Mesenchymal stem cell (in vitro differentiated cells and primary cell): Measurements from ENCODE around the gene LPCAT1.

Experiments
- DNase-seq: peaks from one replicate; pipeline ENCODE4 v3.0.0-alpha.2; 2013
- H2AFZ ChIP-seq: one replicate; pipeline ENCODE4 v1.6.1; 2013; ENCODE audit warnings: low read depth, mild to moderate bottlenecking, control low read depth, inconsistent platforms, low read length, moderate library complexity
- H2AK5ac ChIP-seq: 2 replicates; pipeline ENCODE4 v1.6.1; 2013; ENCODE audit warnings: low read length, moderate library complexity, mild to moderate bottlenecking, inconsistent platforms; ENCODE audit not compliant: severe bottlenecking
- H2BK120ac ChIP-seq: one replicate; pipeline ENCODE4 v1.6.1; 2013; ENCODE audit warnings: low read depth, mild to moderate bottlenecking, inconsistent platforms, low read length, moderate library complexity
- H2BK12ac ChIP-seq, 2 experiments: one replicate each; pipeline ENCODE4 v1.6.1; 2013; ENCODE audit warnings: inconsistent platforms in 2 of 2, low read length in 2 of 2, mild to moderate bottlenecking in 2 of 2, moderate library complexity in 2 of 2, control low read depth in 1 of 2
- H2BK15ac ChIP-seq: one replicate; pipeline ENCODE4 v1.6.1; 2013; ENCODE audit warnings: mild to moderate bottlenecking, low read depth, inconsistent platforms; ENCODE audit not compliant: poor library complexity, severe bottlenecking
- H2BK5ac ChIP-seq: 2 replicates; pipeline ENCODE4 v1.6.1; 2013; ENCODE audit warnings: low read depth, mild to moderate bottlenecking, low read length, control low read depth, inconsistent platforms; ENCODE audit not compliant: poor library complexity, severe bottlenecking
- H3K14ac ChIP-seq, 2 experiments: one replicate each; pipeline ENCODE4 v1.6.1; 2013; ENCODE audit warnings: inconsistent platforms in 2 of 2, low read length in 2 of 2, control low read depth in 1 of 2, mild to moderate bottlenecking in 1 of 2, moderate library complexity in 1 of 2
- H3K18ac ChIP-seq, 2 experiments: one replicate each; pipeline ENCODE4 v1.6.1; 2013; ENCODE audit warnings: inconsistent platforms in 2 of 2, low read length in 2 of 2, control low read depth in 1 of 2, low read depth in 1 of 2, mild to moderate bottlenecking in 1 of 2
- H3K23ac ChIP-seq, 2 experiments: one replicate each; pipeline ENCODE4 v1.6.1; 2013; ENCODE audit warnings: inconsistent platforms in 2 of 2, low read length in 2 of 2, mild to moderate bottlenecking in 2 of 2, moderate library complexity in 2 of 2, control low read depth in 1 of 2
- H3K27ac ChIP-seq: 2 replicates; pipeline ENCODE4 v1.5.1; 2013; ENCODE audit warnings: mild to moderate bottlenecking, moderate library complexity, low read length, control low read depth, inconsistent platforms; ENCODE audit not compliant: poor library complexity, severe bottlenecking
- H3K27me3 ChIP-seq, 2 experiments: 2 replicates each; pipeline versions ENCODE4 v1.6.1 to v1.7.0; 2013; ENCODE audit warnings: low read length in 2 of 2, mild to moderate bottlenecking in 2 of 2, moderate library complexity in 2 of 2, control low read depth in 1 of 2, inconsistent platforms in 1 of 2; ENCODE audit not compliant: control insufficient read depth in 1 of 2, insufficient read depth in 1 of 2
- H3K36me3 ChIP-seq, 2 experiments: 2 replicates each; pipeline versions ENCODE4 v1.6.1 to v1.7.0; 2013; ENCODE audit warnings: low read length in 2 of 2, control low read depth in 1 of 2, inconsistent platforms in 1 of 2, low read depth in 1 of 2, mild to moderate bottlenecking in 1 of 2; ENCODE audit not compliant: insufficient read depth in 2 of 2, control insufficient read depth in 1 of 2
- H3K4ac ChIP-seq, 2 experiments: one replicate each; pipeline ENCODE4 v1.6.1; 2013; ENCODE audit warnings: inconsistent platforms in 2 of 2, low read length in 2 of 2, mild to moderate bottlenecking in 2 of 2, moderate library complexity in 2 of 2, control low read depth in 1 of 2, low read depth in 1 of 2
- H3K4me1 ChIP-seq: 2 replicates; pipeline ENCODE4 v1.6.1; 2013; ENCODE audit warnings: low read depth, low read length, control low read depth; ENCODE audit not compliant: control insufficient read depth, insufficient read depth
- H3K4me2 ChIP-seq: 2 replicates; pipeline ENCODE4 v1.6.1; 2013; ENCODE audit warnings: low read length, mild to moderate bottlenecking, inconsistent platforms; ENCODE audit not compliant: poor library complexity, severe bottlenecking
- H3K4me3 ChIP-seq, 2 experiments: 2 replicates each; pipeline versions ENCODE4 v1.5.1 to v1.7.0; 2013; ENCODE audit warnings: low read length in 2 of 2, mild to moderate bottlenecking in 2 of 2, control low read depth in 1 of 2, low read depth in 1 of 2; ENCODE audit not compliant: insufficient read depth in 1 of 2
- H3K79me1 ChIP-seq: replicated peaks from 2 replicates; pipeline ENCODE4 v1.6.1; 2013; ENCODE audit warnings: mild to moderate bottlenecking, control low read depth, low read length, inconsistent platforms; ENCODE audit not compliant: poor library complexity, severe bottlenecking
- H3K9ac ChIP-seq: 2 replicates; pipeline ENCODE4 v1.7.0; 2013; ENCODE audit warnings: mild to moderate bottlenecking, low read length, moderate library complexity
- H3K9me3 ChIP-seq: 2 replicates; pipeline ENCODE4 v1.7.0; 2013; ENCODE audit warnings: mild to moderate bottlenecking, low read length; ENCODE audit not compliant: control insufficient read depth
- H4K8ac ChIP-seq: one replicate; pipeline ENCODE4 v1.6.1; 2013; ENCODE audit warnings: inconsistent platforms, mild to moderate bottlenecking, low read length, moderate library complexity
- H4K91ac ChIP-seq: one replicate; pipeline ENCODE4 v1.6.1; 2013; ENCODE audit warnings: mild to moderate bottlenecking, low read length, inconsistent platforms
- WGBS: methylation state at CpG from one replicate; pipeline ENCODE4 v1.1.7; 2013; ENCODE audit warnings: mixed read lengths; 5-methylcytosine and 5-hydroxymethylcytosine counted together

Gene LPCAT1

DNA sequence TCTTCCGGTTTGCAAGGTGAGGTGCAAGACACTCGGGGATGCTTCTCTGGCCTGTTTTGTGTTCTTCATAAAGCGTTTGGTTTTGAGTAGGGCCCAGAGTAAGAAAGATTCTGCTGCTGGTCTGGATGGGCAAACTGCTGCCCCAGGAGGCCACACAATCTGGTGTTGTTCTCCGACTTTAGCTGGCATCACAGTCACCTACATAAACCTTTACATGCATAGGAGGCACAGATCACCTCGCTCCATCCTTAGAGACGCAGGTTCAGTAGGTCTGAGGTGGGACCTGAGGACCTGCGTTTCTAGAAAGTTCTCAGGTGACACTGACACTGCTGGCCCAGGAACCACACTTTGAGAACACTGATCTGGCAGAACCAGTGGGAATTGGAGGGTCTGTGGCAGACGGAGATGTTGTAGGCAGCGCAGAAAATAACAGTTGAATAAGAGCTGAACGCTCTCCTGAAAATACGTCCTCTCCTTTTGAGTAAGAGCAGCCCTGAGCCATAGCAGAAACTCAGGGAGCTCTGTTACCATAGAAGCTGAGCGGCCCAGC, 74.6 kb downstream of the LPCAT1 start:
- H3K9ac ChIP-seq, result no peak overlapping the region
- no peaks in the 10 kb centered on the region for H3K79me1 ChIP-seq
- H3K23ac ChIP-seq, result no peak overlapping the region
- H3K9me3 ChIP-seq, result peaks cover 27% of the 10 kb centered on the region
- no peak overlapping the region for H2AFZ ChIP-seq
- no peak overlapping the region for H2AK5ac ChIP-seq
- no peak overlapping the region for H4K8ac ChIP-seq
- H4K91ac ChIP-seq, result no peak overlapping the region
- H2BK12ac ChIP-seq, result no peak overlapping the region
- H3K4me3 ChIP-seq, result no peak overlapping the region
- no peak overlapping the region for H2BK15ac ChIP-seq
- H3K27me3 ChIP-seq, result peaks cover 59 to 75% of the 10 kb centered on the region in 2 experiments
- H3K4ac ChIP-seq, result no peak overlapping the region
- no peaks in the 10 kb centered on the region for H3K36me3 ChIP-seq
- no peak overlapping the region for H2BK5ac ChIP-seq
- H3K14ac ChIP-seq, result no peak overlapping the region
- H2BK120ac ChIP-seq, result no peak overlapping the region
- H3K4me2 ChIP-seq, result no peak overlapping the region
- no peak overlapping the region for H3K27ac ChIP-seq
- WGBS, result 88% methylated on average over 12 of the region's 12 CpGs
- peaks cover 12% of the 10 kb centered on the region for H3K4me1 ChIP-seq
- H3K18ac ChIP-seq, result no peak overlapping the region
- DNase-seq, result no peak

GRCh38 chr5:1448511-1449011, 75.2 kb downstream of the LPCAT1 start:
- Histone ChIP-seq H3K27me3 (peaks cover 61 to 77% of the 10 kb centered on the region in 2 experiments), H3K4me3 (no peak overlapping the region)

DNA sequence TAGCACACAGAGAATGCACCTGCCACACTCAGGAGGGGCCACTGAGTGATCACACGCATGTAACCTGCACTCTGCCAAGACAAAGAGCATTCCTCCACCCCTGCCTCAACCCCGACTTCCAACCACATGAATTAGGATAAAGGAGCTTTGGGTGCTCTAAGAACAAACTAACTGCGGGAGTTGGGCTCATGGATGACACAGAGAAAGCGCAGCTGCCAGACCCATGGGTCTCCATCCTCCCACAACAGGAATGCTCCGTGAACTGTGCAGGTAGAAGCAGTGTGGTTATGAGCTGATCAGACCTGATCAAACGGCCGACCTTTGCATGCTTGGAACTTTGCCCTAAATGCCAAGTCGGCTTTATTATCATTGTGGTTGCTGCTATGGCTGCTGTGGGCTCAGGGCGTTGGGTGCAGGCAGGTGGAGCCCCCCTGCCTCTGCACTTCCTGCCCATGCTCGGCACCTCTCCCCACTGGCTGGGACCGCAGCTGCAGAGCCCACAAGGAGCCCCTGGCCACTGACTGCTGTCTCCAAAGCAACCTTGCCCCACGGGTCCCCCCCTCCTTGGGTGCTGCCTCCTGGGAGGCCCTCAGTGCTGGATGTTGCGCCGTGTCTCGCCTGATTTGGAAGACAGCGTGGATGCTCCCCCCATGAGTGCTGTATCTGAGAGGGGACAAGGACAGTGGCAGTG, 75.9 kb downstream of the LPCAT1 start:
- H3K4ac ChIP-seq, result no peak overlapping the region
- no peak overlapping the region for H2AFZ ChIP-seq
- no peak overlapping the region for H3K23ac ChIP-seq
- peaks cover 69 to 84% of the 10 kb centered on the region in 2 experiments for H3K27me3 ChIP-seq
- H3K4me1 ChIP-seq, result peaks cover 12% of the 10 kb centered on the region
- WGBS, result 79% methylated on average over 14 of the region's 16 CpGs
- no peak overlapping the region for H3K4me3 ChIP-seq
- H2BK15ac ChIP-seq, result no peak overlapping the region
- H3K27ac ChIP-seq, result no peak overlapping the region
- H2BK5ac ChIP-seq, result no peak overlapping the region
- peaks cover 14% of the 10 kb centered on the region for H3K9me3 ChIP-seq
- no peak overlapping the region for H3K4me2 ChIP-seq
- no peak overlapping the region for H2AK5ac ChIP-seq
- no peak for DNase-seq
- peak overlapping the region in 1 of 2 experiments; percentile 10 for H3K14ac ChIP-seq
- H2BK12ac ChIP-seq, result no peak overlapping the region
- H3K36me3 ChIP-seq, result no peaks in the 10 kb centered on the region
- no peak overlapping the region for H4K8ac ChIP-seq
- H2BK120ac ChIP-seq, result no peak overlapping the region
- no peak overlapping the region for H3K9ac ChIP-seq
- H3K18ac ChIP-seq, result no peak overlapping the region
- H3K79me1 ChIP-seq, result no peaks in the 10 kb centered on the region
- H4K91ac ChIP-seq, result no peak overlapping the region

More at GRCh38 chr5:1448511-1449011, 75.2 kb downstream of the LPCAT1 start:
- DNase-seq, result no peak
- Histone ChIP-seq H3K14ac (no peak overlapping the region), H2BK5ac (no peak overlapping the region), H3K9me3 (peaks cover 21% of the 10 kb centered on the region), H2BK120ac (no peak overlapping the region), H2AFZ (no peak overlapping the region), H2BK15ac (no peak overlapping the region), H3K27ac (no peak overlapping the region), H3K36me3 (no peaks in the 10 kb centered on the region), H4K8ac (no peak overlapping the region), H2AK5ac (no peak overlapping the region), H2BK12ac (no peak overlapping the region), H4K91ac (no peak overlapping the region), H3K4me1 (peaks cover 12% of the 10 kb centered on the region), H3K18ac (no peak overlapping the region), H3K9ac (no peak overlapping the region), H3K79me1 (no peaks in the 10 kb centered on the region), H3K23ac (no peak overlapping the region), H3K4ac (no peak overlapping the region), H3K4me2 (no peak overlapping the region)
- WGBS, result 92% methylated on average over 5 of the region's 5 CpGs

DNA sequence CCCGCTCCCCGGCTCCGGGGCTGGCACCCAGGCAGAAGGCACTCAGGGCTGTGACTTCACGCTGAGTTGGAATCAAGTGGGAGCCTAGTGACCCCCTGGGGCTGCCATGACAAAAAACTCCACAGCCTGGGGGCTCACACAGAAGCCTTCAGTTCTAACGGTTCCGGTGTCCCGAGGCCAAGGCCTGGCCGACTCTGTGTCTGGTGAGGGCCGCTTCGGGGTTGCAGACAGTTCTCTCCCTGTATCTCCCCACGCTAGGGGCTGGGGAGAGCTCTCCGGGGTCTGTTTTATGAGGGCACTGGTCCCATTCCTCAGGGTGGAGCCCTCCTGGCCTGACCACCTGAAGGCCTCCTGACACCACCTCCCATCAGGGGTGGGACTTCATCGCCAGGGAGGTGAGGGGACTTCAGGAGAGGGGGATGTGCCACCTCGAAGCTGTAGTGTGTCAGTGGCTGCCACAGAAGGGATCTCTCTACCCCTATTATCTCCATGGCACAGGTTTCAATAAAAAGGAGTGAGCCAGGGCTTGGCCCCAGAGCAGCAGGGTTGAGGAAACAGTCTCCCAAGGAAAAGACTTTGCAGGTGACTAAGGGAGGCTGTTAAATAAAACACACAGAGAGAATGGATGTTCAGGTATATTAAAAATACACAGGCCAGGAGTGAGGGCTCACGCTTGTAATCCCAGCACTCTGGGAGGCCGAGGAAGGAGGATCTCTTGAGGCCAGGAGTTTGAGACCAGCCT, 77.0 kb downstream of the LPCAT1 start:
- H3K9me3 ChIP-seq, result peaks cover 4% of the 10 kb centered on the region
- no peak overlapping the region for H3K4ac ChIP-seq
- peaks cover 12% of the 10 kb centered on the region for H3K4me1 ChIP-seq
- H3K4me3 ChIP-seq, result no peak overlapping the region
- H3K23ac ChIP-seq, result no peak overlapping the region
- H4K91ac ChIP-seq, result no peak overlapping the region
- H3K4me2 ChIP-seq, result no peak overlapping the region
- H3K36me3 ChIP-seq, result no peaks in the 10 kb centered on the region
- no peak overlapping the region for H2AK5ac ChIP-seq
- no peak overlapping the region for H3K27ac ChIP-seq
- no peak overlapping the region for H2AFZ ChIP-seq
- peaks cover 73 to 89% of the 10 kb centered on the region in 2 experiments for H3K27me3 ChIP-seq
- no peak overlapping the region for H2BK120ac ChIP-seq
- no peak overlapping the region for H4K8ac ChIP-seq
- H3K79me1 ChIP-seq, result no peaks in the 10 kb centered on the region
- no peak overlapping the region for H2BK15ac ChIP-seq
- no peak overlapping the region for H3K14ac ChIP-seq
- 35% methylated on average over 13 of the region's 16 CpGs for WGBS
- no peak overlapping the region for H3K9ac ChIP-seq
- H3K18ac ChIP-seq, result no peak overlapping the region
- H2BK12ac ChIP-seq, result no peak overlapping the region
- DNase-seq, result no peak
- no peak overlapping the region for H2BK5ac ChIP-seq
